Peyer's patch (tissue), 4 donors: ENCODE results near the gene RMRP. TPM values are rescaled to one million over a fixed set of nuclear protein-coding genes. Genes with fewer than 3 reads are reported as not detected.
A peak's percentile ranks its signal among the peaks of the same experiment; 100 is the strongest.

Experiments
- DNase-seq, 3 donors: peaks; one replicate each; pipeline ENCODE4 v3.0.0-alpha.2; 2017 to 2019
- H3K27ac ChIP-seq, 4 donors: fragments of 200-600 bp; sonication (generic); one replicate each; pipeline ENCODE4 v1.5.1; 2016 to 2019
- H3K27me3 ChIP-seq, 2 donors: fragments of 200-600 bp; sonication (generic); one replicate each; pipeline ENCODE4 v1.5.1; 2019
- H3K36me3 ChIP-seq, 3 donors: fragments of 200-600 bp; sonication (generic); one replicate each; pipeline ENCODE4 v1.5.1; 2016 to 2019
- H3K4me1 ChIP-seq, 4 donors: fragments of 200-600 bp; sonication (generic); one replicate each; pipeline ENCODE4 v1.5.1; 2016 to 2019
- H3K4me3 ChIP-seq, 4 donors: fragments of 200-600 bp; sonication (generic); 1 replicate in 3 of 4; 2 replicates in 1 of 4; pipeline ENCODE4 v1.5.1; 2016 to 2019; ENCODE audit warnings: mild to moderate bottlenecking in 1 of 4
- H3K9me3 ChIP-seq, 4 donors: fragments of 200-600 bp; sonication (generic); one replicate each; pipeline ENCODE4 v1.5.1; 2016 to 2019; ENCODE audit warnings: mild to moderate bottlenecking in 1 of 4
- POLR2A ChIP-seq, 2 donors: fragments of 450-650 bp; IDR thresholded peaks; one replicate each; pipeline ENCODE4 v1.5.1; 2017; ENCODE audit warnings: antibody characterized with exemption in 2 of 2, mild to moderate bottlenecking in 2 of 2, moderate library complexity in 2 of 2
- total RNA-seq, 4 donors: library from RNA; depleted of rRNA; stranded (reverse); fragments of >200 nt; gene quantifications; one replicate each; pipeline ENCODE4 v1.1.0, GENCODE V29; 2016
- TF ChIP-seq, protein P1 (sequence below), 6 experiments: fragments of 450-650 bp in 4 of 6; fragments of 200-600 bp in 2 of 6; sonication (generic) in 1 of 6; IDR thresholded peaks; one replicate each; pipeline ENCODE4 v1.5.1; 2017 to 2019; ENCODE audit warnings: antibody characterized with exemption in 6 of 6, mild to moderate bottlenecking in 3 of 6, moderate library complexity in 1 of 6

RMRP gene
- total RNA-seq, 4 donors from 2014 or later, result 1,673 to 3,824 (median 2,659) TPM; not detected in 1

DNA sequence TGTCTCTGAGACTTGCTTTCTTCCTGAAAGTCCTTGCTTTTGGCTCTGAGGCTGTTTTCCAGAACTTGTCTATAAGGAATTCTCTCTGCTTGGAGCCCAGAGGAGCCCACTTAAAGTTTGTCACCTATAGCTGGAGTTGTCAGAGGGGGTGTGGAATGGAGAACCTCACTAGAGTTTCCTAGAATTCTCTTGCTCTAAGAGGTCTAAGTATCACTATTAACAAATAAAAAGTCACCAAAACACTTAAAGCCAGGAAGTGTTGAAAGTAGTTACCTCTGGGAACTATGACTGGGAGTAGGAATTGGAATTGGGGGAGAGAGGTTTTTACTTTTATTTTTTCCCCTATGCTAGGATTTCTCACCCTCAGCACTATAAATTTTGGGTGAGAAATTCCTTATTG is 22.1 kb downstream of the RMRP start:
- no peaks in the 10 kb centered on the region for H3K9me3 ChIP-seq
- peak overlapping the region; percentile 14 to 75 (median 40) for H3K27ac ChIP-seq
- no peak for TF ChIP-seq POLR2A (IDR thresholded peaks at IDR 0.05)
- TF ChIP-seq, protein P1, sequence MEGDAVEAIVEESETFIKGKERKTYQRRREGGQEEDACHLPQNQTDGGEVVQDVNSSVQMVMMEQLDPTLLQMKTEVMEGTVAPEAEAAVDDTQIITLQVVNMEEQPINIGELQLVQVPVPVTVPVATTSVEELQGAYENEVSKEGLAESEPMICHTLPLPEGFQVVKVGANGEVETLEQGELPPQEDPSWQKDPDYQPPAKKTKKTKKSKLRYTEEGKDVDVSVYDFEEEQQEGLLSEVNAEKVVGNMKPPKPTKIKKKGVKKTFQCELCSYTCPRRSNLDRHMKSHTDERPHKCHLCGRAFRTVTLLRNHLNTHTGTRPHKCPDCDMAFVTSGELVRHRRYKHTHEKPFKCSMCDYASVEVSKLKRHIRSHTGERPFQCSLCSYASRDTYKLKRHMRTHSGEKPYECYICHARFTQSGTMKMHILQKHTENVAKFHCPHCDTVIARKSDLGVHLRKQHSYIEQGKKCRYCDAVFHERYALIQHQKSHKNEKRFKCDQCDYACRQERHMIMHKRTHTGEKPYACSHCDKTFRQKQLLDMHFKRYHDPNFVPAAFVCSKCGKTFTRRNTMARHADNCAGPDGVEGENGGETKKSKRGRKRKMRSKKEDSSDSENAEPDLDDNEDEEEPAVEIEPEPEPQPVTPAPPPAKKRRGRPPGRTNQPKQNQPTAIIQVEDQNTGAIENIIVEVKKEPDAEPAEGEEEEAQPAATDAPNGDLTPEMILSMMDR (IDR thresholded peaks at IDR 0.05), result no peak
- no peaks in the 10 kb centered on the region for H3K27me3 ChIP-seq
- DNase-seq, result no peak
- H3K36me3 ChIP-seq, result no peaks in the 10 kb centered on the region
- H3K4me3 ChIP-seq, result no peak overlapping the region
- peaks cover 0 to 21% (median 2%) of the 10 kb centered on the region in 4 donors for H3K4me1 ChIP-seq

- TF ChIP-seq, protein P1 (IDR thresholded peaks at IDR 0.05), result no peak
- TF ChIP-seq POLR2A (IDR thresholded peaks at IDR 0.05), result no peak
- Histone ChIP-seq H3K36me3 (no peaks in the 10 kb centered on the region), H3K4me3 (no peak overlapping the region), H3K27me3 (no peaks in the 10 kb centered on the region), H3K9me3 (no peaks in the 10 kb centered on the region), H3K4me1 (no peaks in the 10 kb centered on the region), H3K27ac (no peak overlapping the region)
- DNase-seq, result peak in 1 of 3 donors; percentile 21
Observed at GRCh38 chr9:35629597-35629996, 28.2 kb downstream of the RMRP start.

DNA sequence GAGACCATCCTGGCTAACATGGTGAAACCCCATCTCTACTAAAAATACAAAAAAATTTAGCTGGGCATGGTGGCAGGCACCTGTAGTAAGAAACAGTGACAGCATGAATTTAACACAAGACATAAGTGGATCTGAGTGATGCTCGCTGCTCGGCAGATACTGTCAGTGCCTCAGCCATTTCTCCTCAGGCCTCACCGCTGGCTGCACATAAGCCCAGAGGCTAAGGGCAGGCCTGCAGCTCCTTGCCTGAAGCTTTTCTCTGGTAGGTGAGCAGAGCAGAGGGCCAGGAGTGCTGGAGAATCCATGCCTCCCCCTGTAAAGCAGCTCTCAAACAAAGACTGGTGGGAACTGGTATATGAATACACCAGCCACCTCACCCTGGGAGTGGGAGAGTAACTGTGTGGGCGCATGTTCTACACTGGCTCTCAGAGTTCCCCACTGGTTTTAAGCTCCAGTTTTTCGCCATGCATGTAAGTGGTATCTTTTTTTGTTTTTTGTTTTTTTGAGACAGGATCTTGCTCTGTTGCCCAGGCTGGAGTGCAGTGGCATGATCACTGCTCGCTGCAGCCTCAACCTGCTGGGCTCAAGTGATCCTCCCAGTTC is 29.3 kb downstream of the RMRP start:
- H3K4me1 ChIP-seq, result no peaks in the 10 kb centered on the region
- no peak overlapping the region for H3K27ac ChIP-seq
- DNase-seq, result peak in 1 of 3 donors; percentile 29

GRCh38 chr9:35627575-35627974 is 30.2 kb downstream of the RMRP start:
- Histone ChIP-seq H3K4me1 (no peaks in the 10 kb centered on the region), H3K36me3 (no peaks in the 10 kb centered on the region), H3K9me3 (no peaks in the 10 kb centered on the region), H3K27ac (no peak overlapping the region), H3K27me3 (no peaks in the 10 kb centered on the region), H3K4me3 (no peak overlapping the region)
- DNase-seq, result no peak
- no peak for TF ChIP-seq POLR2A (IDR thresholded peaks at IDR 0.05)
- TF ChIP-seq, protein P1 (IDR thresholded peaks at IDR 0.05), result no peak

More for the DNA sequence above, 29.3 kb downstream of the RMRP start:
- TF ChIP-seq POLR2A (IDR thresholded peaks at IDR 0.05), result no peak
- TF ChIP-seq, protein P1 (IDR thresholded peaks at IDR 0.05), result no peak
- H3K4me3 ChIP-seq, result no peak overlapping the region
- no peaks in the 10 kb centered on the region for H3K9me3 ChIP-seq
- H3K36me3 ChIP-seq, result no peaks in the 10 kb centered on the region
- no peaks in the 10 kb centered on the region for H3K27me3 ChIP-seq

DNA sequence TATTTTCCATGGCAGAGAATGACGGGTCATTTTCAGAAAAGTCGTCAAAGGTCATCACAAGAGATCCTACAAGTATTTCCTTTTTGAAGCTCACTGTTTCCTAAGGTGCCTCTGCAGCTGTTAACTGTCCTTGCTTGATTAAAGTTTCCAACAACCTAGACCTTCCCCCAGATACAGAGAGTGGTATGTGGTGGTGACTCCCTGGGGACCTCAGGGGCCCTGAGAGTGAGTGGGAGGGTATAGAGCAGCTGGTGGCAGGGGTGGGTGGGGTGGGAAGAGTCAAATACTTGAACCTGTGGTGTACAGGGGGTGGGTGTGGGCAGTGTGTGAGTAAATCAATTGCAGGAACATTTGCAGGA is 38.0 kb downstream of the RMRP start:
- TF ChIP-seq, protein P1 (IDR thresholded peaks at IDR 0.05), result no peak
- TF ChIP-seq POLR2A (IDR thresholded peaks at IDR 0.05), result no peak
- H3K27me3 ChIP-seq, result no peaks in the 10 kb centered on the region
- no peaks in the 10 kb centered on the region for H3K9me3 ChIP-seq
- H3K36me3 ChIP-seq, result no peaks in the 10 kb centered on the region
- peak overlapping the region in 3 of 4 donors; percentile 65 to 87 (median 69) for H3K27ac ChIP-seq
- peaks cover 0 to 21% (median 11%) of the 10 kb centered on the region in 4 donors for H3K4me1 ChIP-seq
- peak overlapping the region in 1 of 4 donors; percentile 59 for H3K4me3 ChIP-seq
- DNase-seq, result peak in 2 of 3 donors; percentile 71 to 74
